Frontal cortex (tissue), 4 donors: ENCODE data around the gene NAGPA. TPM values are rescaled to one million over a fixed set of nuclear protein-coding genes. Genes with fewer than 3 reads are reported as not detected.

Experiments used
- DNase-seq, 2 donors: peaks; one replicate each; pipeline ENCODE4 v3.0.0; 2012; ENCODE audit warnings: low spot score in 2 of 2
- FAIRE-seq: peaks from 2 replicates; lab custom pipeline; 2012; peaks lifted over from hg19 to GRCh38; lab: Jason Lieb, UNC
- total RNA-seq: library from RNA; depleted of rRNA; stranded (reverse); fragments of >200 nt; gene quantifications from one replicate; pipeline ENCODE4 v1.2.3, GENCODE V29; 2014
- donor health status: control.
- donor health status: control.
- donor health status: control.

Gene NAGPA
- total RNA-seq, 1 donor from 2014 or later: 14.7 TPM

DNA sequence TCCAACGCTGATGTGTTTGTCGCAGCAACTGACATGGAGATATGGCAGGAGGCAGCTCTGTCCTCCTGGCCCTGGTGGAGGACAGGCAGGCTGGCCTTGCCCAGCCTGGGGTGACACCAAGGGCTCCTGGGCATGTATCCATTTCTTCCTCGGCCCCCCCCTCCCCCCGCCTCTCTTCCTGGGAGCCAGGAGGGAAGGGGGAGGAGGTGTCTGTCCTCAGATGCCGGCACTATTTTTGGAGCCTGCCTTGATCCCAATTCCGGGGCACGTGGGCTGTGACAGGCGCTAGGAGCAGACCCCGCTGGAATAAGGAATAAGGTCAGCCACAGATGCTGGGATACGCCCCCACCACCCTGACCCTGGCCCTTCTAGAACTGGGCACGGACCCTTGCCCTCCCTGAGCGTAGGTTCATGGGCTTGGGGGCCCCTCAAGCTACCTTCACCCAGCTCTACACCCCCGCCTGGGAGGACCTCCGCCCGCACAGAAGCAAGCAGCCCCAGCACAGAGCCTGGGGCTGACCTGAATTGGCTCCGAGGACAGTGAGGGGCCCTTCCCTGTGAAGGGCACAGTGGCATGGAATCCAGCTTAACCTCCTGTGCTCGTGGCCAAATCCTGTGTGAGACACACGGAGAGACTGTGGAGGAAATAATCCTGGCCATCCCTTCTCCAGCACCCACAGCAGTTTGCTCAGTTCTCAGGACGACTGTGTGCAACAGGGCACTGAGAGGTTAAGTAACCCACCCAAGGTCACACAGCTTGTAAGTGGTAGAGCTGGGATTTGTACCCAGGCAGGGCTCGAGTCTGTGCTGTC, 51.5 kb downstream of the NAGPA start:
- DNase-seq (peak in 1 of 2 donors; percentile 54), FAIRE-seq (no peak)

DNA sequence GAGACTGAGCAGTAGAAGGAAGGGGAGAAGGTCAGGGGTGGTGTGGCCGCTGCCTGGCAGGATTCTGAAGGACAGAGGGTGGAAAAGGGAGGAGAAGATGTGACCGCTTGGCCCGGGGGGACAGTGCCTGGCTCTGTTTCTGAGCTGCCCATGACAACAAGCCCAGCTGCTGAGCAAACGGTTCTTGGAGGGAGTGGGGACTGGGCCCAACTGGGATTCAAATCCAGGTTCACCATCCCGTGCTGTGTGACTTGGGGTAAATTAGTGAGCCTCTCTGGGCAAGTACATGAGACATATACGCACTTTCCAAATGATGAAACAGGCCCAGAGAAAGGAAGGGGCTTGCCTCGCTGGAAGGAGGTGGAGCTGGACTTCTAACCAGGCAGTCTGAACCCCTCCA, 52.3 kb downstream of the NAGPA start:
- DNase-seq: no peak
- no peak for FAIRE-seq

DNA sequence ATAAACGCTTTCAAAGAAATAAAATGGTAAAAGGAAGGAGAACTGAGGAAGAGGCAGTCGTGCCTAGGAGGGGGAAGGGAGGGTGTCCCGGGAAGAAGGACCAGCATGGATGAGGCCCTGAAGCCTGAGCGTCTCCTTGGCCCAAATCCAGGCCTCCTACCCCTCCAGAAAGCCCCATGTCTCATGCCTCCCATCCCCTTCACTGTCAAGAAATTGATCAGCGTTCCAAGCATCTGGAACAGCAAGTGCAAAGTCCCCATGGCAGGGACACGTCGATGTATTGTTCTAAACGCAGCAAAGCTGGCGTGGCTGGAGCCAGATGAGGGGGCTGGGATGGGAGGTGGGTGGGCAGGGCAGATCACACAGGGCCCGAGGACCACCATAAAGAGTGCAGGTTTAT, 53.0 kb downstream of the NAGPA start:
- DNase-seq: no peak
- FAIRE-seq: no peak

DNA sequence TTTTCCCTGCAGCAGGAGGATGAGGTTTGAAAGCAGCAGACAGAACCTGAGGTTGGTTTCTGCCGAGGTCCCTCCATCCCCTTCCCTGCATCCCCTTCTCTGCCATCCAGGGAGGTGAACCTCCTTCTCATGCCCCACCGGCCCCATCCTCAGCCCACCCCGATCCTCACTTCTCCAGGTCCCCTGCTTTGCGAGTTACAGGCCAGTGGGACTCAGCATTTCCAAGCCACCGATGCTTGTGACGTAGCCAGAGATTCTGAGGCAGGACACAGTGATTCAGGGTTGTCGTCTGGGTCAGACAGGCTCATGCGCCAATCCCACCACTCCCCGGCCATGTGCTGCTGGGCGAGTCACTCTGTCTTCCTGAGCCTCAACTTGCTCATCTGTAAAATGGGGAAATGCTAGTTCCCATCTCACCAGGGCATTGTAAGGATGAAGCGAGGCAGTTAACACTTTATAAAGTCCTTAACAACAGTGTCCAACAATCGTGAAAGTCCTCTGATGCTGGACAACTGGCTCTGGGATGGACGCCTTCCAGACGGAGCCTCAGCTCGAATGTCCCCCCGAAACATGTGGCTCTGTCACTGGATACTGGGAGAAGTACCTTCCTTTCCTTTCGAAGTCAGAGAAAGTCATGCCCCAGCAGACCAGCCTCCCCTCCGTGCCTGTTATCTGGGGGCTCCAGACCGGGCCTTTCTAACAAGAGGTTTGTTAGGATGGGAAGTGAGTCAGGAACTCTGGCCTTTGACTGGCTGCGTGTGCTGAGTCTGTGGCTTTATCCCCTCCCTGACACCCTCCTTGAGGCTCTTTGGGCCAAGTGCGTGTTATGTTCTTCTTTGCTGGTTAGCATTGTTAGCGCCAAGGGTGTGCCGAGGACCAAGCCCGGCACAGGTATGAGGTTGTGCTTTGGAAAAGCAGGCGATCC, 53.7 kb downstream of the NAGPA start:
- DNase-seq (no peak), FAIRE-seq (no peak)

DNA sequence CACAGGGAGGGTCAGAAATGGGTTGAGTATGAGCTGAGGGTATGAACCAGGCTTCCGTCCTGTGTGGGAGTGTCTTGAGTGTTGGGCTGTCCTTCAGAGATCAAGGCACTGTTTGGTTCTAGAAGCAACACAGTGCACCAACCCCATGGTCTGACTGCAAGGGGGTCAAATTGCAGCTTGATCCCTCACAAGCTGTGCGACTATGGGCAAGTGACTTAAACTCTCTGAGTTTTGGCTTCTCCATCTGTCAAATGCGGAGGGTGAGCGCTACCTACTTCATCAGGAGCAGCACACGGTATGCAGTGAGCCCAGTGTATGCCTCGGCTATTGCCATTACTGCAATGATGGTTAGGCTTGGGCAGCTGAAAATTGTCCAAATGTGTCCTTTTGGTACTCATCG, 54.6 kb downstream of the NAGPA start:
- no peak for DNase-seq
- no peak for FAIRE-seq

DNA sequence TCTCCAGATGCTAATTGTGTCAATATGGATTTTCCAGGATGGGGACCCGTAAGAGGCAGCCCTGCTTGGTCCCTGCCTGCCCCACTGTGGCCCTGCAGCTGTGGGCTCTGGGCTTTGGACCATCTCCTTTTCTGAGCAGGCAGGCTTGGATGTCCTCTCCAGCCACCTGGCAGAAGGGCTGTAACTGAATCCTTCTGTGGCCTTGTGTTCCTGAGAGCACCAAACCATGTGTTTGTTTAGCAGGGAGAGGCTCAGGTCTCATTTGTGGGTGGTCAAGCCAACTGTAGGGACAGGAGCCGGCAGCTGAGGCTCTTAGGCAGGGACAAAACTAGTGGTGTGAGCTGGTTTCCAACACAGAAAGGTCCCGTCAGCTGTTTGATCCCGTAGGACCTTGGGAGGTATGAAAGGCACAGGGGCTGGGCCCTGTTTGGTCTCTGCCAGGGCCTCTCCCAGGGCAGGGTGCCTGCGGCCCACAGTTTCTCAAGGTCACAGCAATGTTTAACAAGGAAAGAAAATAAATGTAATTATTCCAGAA, 57.1 kb downstream of the NAGPA start:
- no peak for FAIRE-seq
- DNase-seq: no peak

DNA sequence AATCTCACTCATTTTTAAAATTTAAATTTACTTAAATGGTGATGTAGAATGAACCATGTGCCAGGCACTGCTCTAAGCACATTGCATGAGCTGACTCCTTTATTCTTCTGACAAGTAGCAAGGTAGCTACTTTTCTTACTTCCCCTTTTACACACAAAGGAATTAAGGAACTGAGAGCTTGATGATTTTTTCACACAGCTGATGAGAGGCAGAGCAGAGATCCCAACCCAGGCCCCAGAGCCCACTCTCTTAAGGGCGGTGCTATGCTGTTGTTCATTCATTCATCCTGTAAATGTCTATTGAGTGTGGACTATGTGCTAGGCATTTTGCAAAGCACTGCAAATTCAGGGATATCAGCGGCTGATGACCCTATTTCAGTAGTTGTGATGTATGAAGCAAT, 57.7 kb downstream of the NAGPA start:
- no peak for DNase-seq
- FAIRE-seq: no peak

Other genes starting within 250 kb of the NAGPA start
- not detected for gene SEPTIN12, start 245.6 kb downstream of the NAGPA start, total RNA-seq
- gene SMIM22, start 238.6 kb downstream of the NAGPA start, total RNA-seq: not detected
- gene ROGDI, start 231.3 kb downstream of the NAGPA start, total RNA-seq: 45.7 TPM
- gene GLYR1, start 186.6 kb downstream of the NAGPA start, total RNA-seq: 66.4 TPM
- 12.2 TPM for gene UBN1, start 186.5 kb downstream of the NAGPA start, total RNA-seq
- gene PPL, start 96.8 kb downstream of the NAGPA start, total RNA-seq: 0.82 TPM
- gene SEC14L5, start 75.6 kb downstream of the NAGPA start, total RNA-seq: 0.41 TPM
- gene C16orf89, start 32.0 kb upstream of the NAGPA start, total RNA-seq: 3.3 TPM
- 11.4 TPM for gene ALG1, start 37.9 kb upstream of the NAGPA start, total RNA-seq
- gene EEF2KMT, start 63.9 kb upstream of the NAGPA start, total RNA-seq: 4.1 TPM